GM18909 (cell line): ENCODE results near the gene GULP1.
"Not testable (repeated sequence)": the region's sequence is repeated elsewhere in the genome, so short reads cannot be mapped to it uniquely, and the experiment has no call there.

ENCODE experiments used
- ATAC-seq: cut with Tn5 transposase; IDR thresholded peaks from one replicate; pipeline ENCODE4 v1.9.1; 2021; ENCODE audit warnings: mild to moderate bottlenecking; ENCODE audit not compliant: unreplicated experiment, poor library complexity

Gene GULP1, protein sequence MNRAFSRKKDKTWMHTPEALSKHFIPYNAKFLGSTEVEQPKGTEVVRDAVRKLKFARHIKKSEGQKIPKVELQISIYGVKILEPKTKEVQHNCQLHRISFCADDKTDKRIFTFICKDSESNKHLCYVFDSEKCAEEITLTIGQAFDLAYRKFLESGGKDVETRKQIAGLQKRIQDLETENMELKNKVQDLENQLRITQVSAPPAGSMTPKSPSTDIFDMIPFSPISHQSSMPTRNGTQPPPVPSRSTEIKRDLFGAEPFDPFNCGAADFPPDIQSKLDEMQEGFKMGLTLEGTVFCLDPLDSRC

DNA sequence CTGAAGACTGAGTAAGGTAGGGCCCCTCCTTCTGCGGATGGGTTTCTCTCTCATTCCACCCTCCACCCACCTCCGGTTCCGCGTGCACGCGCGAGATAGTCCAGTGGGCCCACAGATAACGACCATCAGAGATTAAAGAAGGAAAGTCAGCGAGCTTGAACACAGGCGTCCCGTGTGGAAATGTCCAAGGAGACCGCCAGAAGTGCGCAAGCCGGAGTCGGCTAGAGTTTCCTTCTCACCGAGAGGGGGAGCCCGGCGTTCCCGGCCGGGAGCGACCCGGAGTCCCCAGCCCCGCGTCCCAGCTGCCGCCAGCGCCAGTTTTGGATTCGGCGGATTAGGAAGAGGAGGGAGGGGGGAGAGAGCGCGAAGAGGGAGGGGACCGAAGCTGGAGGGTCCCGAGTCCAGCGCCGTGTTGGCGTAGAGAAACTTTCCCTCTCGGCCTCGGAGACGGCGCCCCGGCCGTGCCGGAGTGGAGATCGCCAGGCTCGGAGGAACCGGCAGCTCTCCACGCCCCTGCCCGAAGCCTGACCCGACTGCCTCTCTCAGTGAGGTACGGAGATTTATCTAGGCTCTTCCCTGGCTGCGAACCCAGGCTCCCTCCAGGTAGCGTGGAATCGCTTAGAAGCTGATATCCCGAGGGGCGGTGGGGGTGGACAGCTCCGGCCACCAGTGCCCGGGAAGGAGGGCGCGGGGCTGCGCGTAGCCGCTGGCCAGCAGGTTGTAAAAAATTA is at the start of gene GULP1:
Gene GULP1 (plus strand): TSS at position 258 of the 731 bp plus-strand sequence. CDS start 185,829 bp downstream, outside the sequence.
- ATAC-seq = no peak

DNA sequence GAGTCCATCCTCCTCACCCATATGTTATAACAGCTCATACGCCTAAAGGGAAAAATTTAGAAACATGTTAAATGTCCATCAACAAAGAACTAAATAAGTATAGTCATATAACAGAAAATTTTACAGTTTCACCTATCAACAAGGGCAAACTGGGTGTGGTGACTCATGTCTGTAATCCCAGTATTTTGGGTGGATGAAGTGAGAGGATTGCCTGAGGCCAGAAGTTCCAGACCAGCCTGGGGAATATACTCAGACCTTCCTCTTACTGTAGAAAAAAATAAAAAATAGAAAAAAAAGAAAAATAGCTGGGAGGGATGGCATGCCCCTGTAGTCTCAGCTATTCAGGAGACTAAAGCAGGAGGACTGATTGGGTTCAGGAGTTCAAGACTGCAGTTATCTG is 48.3 kb upstream of the GULP1 start:
- ATAC-seq = no peak

DNA sequence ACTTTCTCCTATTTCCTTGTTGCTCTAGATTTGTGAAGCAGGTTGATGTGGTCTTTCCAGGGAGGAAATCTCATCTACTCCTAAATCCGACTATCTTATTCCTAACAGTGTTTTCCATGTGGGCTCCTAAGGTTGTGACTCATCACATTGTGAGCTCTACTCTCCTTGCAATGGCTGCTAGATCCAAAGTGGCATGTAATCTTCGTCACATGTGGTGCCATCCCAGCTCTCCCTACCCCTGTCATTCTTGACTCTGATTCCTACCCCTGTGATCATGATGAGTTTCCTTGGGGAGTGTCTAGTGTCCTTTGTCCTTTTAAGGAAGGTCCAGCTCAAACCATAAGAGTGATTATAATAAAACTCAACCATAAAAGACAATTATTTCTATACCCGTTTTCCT is 47.3 kb upstream of the GULP1 start:
- no peak for ATAC-seq

DNA sequence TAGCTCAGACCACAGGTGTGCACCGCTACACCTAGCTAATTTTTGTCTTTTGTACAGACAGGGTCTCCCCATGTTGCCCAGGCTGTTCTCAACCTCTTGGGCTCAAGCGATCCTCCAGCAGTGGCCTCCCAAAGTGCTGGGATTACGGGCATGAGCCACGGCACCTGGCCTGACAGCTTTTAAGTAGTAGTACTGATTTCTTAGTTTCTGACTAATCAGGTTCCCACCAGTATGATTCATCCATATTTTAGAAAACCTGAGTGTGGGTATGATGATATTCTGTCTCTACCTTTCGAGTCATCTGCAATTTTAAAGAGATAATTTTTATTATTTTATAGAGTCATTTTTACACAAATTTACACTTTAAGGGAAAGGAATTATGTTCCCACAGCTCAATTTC is 46.4 kb upstream of the GULP1 start:
- ATAC-seq = no peak

DNA sequence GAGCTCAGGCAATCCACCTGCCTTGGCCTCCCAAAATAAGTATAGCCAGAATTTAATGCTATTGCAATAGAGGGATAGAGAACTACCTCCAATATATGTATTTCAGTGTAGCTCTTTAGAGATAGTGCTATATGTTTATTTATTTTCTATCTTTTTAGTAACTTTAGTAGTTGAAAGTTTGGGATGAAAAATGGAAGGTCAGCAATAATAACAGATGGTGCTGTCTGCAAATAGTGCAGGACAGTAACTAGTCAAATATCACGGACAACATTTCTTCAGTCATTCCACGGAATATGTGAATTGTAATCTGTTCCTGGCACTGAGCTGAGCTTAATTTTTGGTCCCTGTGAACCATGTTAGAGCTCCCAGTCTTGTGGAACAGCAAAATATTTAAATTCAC is 43.2 kb upstream of the GULP1 start:
- ATAC-seq = no peak

DNA sequence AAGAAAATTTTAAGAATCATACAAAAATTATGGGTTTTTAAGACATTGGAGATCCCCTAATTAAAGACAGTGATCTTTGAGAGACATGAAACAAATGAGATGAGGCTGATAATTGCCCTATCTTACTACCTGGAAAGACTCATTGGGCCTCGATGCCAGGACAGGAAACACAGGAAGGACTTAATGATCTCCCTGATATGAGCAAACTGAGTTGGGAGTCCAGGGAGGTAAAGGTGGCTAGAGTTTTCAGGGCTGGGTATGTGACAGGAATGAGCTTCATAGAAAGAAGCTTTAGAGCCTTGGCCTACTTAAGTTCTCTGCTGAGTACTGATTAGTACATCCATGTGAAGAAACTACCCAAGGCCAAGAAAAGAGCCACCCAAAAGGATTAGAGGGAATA is 40.6 kb upstream of the GULP1 start:
- ATAC-seq = no peak

DNA sequence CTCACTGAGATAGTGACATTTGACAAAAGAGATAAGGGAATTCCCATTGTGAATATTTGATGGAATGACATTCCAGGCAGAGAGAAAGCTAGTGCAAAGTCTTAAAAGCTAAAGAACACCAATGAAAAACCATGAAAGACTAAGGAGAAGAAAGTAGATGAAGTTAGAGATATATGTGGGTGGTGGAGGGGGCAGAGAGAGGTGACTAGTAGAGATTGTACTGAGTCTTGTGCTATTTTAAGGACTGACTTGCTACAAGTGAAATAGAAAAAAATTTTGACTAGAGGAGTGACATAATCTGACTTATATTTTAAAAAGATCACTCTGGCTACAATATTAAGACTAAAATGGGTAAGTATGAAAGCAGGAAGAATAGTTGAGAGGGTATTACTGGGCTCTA is 35.3 kb upstream of the GULP1 start:
- ATAC-seq = no peak

DNA sequence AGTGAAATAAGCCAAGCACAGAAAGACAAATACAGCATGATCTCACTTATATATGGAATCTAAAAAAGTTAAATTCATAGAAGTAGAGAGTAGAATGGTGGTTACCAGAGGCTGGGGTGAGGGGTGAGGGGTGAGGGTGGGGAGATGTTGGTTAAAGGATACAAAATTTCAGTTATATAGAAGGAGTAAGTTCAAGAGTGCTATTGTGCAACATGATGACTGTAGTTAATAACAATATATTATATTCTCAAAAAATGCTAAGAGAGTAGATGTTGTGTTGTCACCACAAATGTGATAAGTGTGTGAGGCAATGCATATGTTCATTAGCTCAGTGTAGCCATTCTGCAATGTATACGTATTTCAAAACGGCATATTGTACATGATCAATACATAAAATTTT is 26.4 kb upstream of the GULP1 start:
- no peak for ATAC-seq

DNA sequence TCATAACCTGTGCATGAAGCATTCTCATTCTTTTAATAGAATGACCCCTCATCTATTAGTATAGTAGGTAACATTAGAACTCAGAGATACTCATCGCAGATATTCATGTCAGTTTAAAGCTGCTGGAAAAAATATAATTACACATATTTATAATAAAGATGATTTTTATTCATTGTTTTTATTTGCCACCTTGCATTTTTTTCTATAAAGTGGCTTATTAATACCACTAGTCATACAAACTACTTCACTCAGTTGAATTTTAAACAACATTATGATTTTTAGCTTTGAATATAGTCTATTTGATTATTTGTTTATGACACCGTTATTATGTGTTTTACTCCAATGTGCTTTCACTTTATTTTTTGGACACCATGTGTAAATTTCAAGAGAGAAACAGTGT is 23.9 kb upstream of the GULP1 start:
- no peak for ATAC-seq

DNA sequence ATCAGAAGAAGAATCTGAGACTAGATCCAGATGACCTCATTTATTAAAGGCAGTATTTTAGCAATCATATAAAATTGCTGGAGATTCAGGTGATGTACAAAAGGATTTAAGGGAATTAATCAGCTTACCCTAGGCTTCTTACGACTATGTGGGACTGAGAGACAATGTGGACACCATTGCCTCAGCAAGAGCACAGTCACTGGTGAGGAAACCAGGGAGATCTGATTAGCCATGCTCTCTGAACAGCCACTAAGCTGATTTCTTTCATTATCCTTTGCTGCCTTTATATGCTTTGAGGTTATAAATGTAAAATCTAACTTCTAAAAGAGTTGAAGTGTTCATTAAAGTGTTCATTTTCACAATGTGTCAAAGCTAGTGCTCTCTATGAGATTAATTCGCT is 22.7 kb upstream of the GULP1 start:
- ATAC-seq = no peak

DNA sequence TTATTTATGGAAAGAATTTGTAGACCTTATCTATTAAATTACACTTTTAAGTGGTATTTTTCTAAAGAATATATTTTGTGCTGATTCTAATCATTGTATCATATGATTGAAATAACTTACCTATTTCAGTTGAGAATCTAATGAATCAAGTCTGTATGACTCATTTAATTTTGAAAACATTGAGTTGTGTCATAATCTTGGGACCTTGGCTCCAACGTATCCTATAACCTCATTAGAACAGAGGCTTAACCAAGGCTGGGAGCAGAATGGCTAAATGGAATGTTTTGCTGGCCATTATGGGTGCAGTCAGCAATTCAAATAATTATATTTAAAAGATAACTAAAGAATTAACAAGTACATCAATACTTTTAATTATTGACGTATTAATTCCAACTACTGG is 19.6 kb upstream of the GULP1 start:
- ATAC-seq = no peak

DNA sequence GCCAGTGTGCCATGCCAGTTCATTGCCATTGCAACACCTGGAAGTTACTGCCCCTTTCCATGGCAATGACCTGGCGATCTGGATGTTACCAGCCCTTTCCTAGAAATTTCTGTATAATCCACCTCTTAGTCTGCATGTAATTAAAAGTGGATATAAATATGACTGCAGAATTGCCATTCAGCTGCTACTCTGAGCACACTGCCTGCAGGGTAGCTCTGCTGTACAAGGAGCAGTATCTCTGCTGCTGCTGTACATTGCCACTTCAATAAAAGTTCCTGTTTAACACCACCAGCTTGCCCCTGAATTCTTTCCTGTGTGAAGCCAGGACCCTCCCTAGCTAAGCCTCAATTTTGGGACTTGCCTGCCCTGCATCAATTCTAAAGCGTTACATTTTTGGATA is 17.4 kb upstream of the GULP1 start:
- ATAC-seq = no peak

DNA sequence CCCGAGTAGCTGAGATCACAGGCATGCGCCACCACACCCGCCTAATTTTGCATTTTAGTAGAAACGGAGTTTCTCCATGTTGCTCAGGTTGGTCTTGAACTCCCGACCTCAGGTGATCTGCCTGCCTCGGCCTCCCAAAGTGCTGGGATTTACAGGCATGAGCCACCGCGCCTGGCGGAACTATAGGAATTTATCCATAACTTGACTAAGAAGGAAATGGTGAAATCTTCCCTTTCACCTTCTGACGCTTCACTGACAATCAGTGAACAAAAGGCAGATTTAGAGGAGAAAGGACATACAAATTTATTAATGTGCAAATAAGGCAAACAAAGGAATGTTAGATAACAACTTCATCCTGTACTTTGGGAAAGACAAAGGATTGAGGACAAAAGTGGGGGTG is 15.4 kb upstream of the GULP1 start:
- ATAC-seq = no peak

DNA sequence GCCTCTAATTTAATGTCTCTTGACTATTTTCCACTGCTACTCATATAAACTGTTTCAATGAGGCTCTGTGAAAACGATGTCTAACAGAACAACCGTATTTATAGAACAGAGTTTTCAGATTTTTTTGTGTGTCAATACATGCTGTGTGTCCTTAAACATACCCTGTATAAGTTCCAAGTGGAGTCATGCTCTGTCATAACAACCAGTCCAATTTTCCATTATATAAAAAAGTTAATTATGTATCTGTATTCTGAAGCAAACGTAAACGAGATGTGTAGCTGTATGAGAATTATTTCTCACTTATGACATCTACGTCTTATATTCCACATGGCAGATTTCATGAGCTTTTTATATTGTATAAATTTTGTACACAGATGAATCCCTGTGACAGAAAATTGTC is 13.9 kb upstream of the GULP1 start:
- no peak for ATAC-seq

DNA sequence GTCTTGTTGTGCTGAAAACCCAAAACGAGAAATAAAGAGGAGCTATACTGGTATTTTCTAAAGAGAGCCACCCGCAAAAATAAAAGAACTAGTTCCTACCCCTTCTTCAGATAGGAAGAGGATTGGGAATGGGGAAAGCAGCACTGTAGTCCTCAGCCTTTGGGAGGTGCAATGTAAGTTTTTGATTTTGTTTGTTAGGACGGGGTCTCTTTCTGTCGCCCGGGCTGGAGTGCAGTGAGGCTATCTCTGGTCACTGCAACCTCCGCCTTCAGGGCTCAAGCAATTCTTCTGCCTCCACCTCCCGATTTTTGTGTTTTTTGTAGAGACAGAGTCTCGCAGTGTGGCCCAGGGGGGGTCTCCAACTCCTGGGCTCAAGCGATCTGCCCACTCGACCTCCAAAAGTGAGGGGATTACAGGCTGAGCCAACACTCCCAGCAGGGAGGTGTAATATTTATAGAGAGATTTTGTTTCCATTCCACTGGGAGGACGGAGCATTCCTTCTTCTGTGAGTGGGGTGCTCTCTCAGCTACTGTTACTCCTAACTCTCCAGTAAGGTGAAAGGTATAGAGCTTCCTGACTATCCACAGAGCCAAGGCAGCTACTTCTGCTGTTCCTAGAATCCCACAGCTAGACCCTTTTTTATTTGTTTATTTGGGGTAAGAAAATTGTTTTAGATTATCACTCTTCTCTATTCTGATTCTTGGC is 13.1 kb upstream of the GULP1 start:
- ATAC-seq = no peak

DNA sequence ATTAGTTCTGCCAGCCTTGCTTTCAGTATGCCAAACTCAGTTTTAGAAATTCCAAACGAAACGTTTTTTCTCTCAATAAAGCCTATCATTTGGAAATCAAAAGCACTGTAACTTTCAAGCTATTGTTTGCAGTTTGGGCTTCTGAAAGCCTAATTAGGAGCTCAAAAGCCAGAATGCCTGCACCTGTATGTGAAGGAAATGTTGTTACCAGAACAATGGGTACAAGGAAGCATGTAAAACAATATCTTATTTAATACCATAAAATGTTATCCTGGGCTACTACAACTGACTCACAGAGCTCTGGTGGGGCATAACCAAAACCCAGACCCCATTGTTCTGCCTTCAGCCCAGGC is 12.6 kb upstream of the GULP1 start:
- ATAC-seq = no peak

DNA sequence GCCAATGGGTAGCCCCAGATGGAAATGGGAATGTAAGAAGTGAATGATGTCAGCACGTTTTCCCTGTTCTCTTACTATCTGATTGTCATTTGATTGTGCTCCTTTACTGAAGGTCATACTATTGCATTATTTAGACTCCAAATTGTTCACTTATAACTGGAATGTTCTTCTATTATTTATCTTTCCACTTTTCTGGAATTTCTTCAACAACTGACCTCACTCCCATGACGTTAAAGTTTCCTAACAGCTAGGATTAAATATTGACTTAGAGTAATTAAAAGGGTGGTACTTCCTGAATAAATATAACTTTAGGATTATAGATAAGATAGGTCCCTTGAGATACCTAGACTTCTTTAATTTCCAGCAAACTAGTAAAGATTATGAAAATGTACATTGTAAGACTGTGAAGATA is 10.9 kb upstream of the GULP1 start:
- ATAC-seq = no peak

DNA sequence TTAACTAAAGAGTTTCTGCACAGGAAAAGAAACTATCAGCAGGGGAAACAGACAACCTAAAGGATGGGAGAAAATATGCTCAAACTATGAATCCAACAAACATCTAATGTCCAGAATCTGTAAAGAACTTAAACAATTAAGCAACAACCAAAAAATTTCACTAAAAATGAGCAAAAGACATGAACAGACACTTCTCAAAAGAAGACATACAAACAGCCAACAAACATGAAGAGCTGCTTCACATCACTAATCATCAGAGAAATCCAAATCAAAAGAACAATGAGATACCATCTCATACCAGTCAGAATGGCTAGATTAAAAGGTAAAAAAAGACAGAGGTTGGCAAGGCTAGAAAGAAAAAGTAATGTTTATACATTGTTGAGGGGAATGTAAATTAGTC is 8.8 kb upstream of the GULP1 start:
- no peak for ATAC-seq

DNA sequence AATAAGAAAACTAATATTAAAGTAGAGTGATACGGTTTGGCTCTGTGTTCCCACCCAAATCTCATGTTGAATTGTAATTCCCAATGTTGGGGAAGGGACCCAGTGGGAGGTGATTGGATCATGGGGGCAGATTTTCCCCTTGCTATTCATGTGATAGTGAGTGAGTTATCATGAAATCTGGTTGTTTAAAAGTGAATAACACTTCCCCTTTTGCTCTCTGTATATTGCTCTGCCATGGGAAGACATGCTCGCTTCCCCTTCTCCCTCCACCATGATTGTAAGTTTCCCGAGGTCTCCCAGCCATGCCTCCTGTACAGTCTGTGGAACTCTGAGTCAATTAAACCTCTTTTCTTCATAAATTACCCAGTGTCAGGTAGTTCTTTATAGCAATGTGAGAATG is 7.4 kb upstream of the GULP1 start:
- not testable (repeated sequence) for ATAC-seq

DNA sequence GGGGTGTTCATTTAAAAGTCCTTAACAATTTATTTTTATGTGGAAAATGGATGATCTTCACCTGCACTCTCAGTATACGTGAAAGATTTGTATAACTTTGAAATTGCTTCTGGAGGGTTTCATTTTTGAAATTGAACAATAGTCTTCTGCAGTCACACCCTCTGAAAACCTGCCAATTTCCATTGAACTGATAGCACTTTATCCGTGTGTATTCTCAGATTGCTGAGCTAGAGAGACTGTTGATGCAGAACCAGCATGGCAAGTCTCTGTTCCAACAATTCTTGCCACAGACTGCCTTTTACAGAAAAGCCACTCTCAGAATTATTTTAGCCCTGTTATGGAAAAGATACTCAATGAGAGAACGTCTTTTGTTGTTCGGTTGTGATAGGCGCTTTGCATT is 6.6 kb upstream of the GULP1 start:
- ATAC-seq = no peak

DNA sequence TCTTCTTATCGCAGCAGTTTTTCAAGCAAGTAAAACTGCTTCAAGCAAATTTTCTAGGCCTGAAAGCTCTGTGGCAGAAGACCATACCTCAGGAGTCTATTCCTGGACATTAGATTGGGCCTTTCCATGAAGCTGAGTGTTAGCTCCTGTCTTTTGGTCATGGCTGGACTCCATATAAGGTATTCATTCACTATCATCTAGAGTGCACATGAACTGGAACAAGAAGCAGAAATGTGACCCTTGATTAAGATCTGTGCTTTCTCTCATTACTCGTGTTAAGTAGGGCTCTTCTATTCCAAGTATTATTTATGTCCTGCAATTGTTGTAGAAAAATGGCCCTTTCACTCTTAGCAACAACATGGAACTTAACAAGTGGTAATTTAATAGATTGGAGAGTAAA is 5.9 kb upstream of the GULP1 start:
- ATAC-seq = no peak
